ENCODE measurements around the gene MTFP1. TPM values are rescaled to one million over a fixed set of nuclear protein-coding genes. Genes with fewer than 3 reads are reported as not detected.
"Not testable (repeated sequence)": the region's sequence is repeated elsewhere in the genome, so short reads cannot be mapped to it uniquely, and the experiment has no call there.

The MTFP1 gene
- total RNA-seq, 1 donor from 2014 or later, result 10.2 TPM

- intact Hi-C loops (cut with DNase I), result no loop called here
- no peak for DNase-seq (ENCODE audit: low spot score)
Measured at GRCh38 chr22:30444632-30445437, 19.3 kb downstream of the MTFP1 start.

GRCh38 chr22:30445438-30446145 lies 20.0 kb downstream of the MTFP1 start:
- intact Hi-C loops (cut with DNase I), result no loop called here
- no peak for DNase-seq (ENCODE audit: low spot score)

GRCh38 chr22:30447656-30448055 lies 22.1 kb downstream of the MTFP1 start:
- intact Hi-C loops (cut with DNase I), result no loop called here
- DNase-seq (ENCODE audit: low spot score), result no peak

DNA sequence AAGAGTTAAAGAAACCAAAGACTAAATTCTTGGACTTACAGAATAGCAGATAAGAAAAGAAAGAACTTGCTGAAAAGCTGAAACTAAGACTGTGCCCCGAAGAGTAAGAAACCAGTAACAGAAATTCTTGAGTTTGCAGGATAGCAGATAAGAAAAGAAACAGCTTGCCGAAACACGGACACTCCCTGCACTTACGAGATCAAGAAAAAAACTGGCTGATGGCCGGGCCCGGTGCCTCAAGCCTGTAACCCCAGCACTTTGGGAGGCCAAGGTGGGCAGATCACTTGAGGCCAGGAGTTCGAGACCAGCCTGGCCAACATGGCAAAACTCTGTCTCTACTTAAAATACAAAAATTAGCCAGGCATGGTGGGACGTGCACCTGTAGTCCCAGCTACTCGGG lies 25.9 kb downstream of the MTFP1 start:
- intact Hi-C loops (cut with DNase I); DNase-seq (ENCODE audit: low spot score): not testable (repeated sequence)

GRCh38 chr22:30452861-30453260 lies 27.3 kb downstream of the MTFP1 start:
- no peak for DNase-seq (ENCODE audit: low spot score)
- intact Hi-C loops (cut with DNase I), result no loop called here

DNA sequence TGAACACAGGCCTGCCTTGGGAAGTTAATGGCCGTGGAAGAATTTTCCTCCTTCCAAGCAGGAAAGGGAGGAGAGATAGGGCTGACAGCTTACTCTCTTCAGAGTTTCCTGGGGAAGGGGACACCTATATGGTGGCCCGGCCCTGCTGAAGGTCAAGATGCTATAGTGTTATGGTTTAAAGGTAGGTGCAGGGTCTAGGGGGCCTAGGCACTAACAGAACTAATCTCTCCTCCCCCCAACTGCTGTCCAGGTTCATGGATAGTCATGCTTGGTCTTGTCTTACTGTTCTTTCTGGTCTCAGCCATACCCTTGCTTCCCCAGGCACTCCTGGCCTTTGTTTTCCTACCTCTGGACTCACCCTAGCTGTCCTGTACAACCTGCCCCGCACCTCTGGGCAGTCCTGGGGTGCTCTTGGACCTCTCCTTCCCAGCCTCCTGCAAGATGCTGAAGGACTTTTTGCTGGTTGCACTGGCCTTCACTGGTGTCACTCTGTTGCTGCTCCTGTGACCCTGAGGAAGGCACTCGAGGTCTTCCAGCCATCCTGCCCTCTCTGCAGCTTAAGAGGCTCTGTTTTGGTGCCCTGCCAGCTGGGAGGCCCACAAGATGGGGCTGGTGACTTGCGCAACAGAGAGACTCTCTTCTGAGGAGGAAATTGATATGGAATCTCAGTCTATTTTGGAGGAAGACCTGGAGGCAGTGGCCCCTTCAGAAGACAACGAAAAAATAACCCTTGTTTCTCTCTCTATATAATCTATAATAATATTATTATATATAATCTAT lies 28.4 kb downstream of the MTFP1 start:
- no peak for DNase-seq (ENCODE audit: low spot score)
- intact Hi-C loops (cut with DNase I), result no loop called here

- DNase-seq (ENCODE audit: low spot score), result no peak
- intact Hi-C loops (cut with DNase I), result no loop called here
Measured at GRCh38 chr22:30455075-30455840, 29.7 kb downstream of the MTFP1 start.

- no peak for DNase-seq (ENCODE audit: low spot score)
- intact Hi-C loops (cut with DNase I), result no loop called here
Measured at GRCh38 chr22:30457981-30458380, 32.4 kb downstream of the MTFP1 start.

GRCh38 chr22:30459181-30460052 lies 33.8 kb downstream of the MTFP1 start:
- intact Hi-C loops (cut with DNase I), result no loop called here

DNA sequence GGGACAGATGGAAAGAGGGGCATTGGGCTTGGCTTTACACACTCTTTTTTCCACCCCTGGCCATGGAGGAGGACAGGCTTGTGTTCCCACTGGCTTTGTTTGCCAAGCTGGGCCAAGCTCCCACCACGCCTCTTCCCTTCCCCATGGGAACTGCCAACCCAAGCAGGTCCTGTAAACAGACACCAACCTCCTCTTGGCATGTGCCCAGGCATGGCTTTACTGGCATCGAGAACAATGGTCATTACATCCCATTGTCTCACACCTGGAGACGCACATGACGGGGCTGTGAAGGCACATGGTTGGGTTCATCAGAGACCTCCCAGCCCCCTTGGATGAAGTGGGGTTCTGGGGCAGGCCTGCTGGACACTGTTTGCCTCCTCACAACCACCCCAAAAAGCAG lies 34.6 kb downstream of the MTFP1 start:
- DNase-seq (ENCODE audit: low spot score), result no peak
- intact Hi-C loops (cut with DNase I), result no loop called here

More at GRCh38 chr22:30459181-30460052, 33.8 kb downstream of the MTFP1 start:
- DNase-seq (ENCODE audit: low spot score), result no peak

DNA sequence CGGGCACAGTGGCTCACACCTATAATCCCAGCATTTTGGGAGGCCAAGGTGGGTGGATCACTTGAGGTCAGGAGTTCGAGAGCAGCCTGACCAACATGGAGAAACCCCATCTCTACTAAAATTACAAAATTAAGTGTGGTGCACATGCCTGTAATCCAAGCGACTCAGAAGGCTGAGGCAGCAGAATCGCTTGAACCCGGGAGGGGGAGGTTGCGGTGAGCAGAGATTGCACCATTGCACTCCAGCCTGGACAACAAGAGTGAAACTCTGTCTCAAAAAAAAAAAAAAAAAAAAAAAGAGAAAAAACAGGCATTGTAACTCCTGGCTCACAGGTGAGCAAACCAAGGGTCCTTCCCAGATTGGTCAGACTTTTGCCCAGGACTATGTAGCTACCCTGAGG lies 35.0 kb downstream of the MTFP1 start:
- DNase-seq (ENCODE audit: low spot score); intact Hi-C loops (cut with DNase I): not testable (repeated sequence)

DNA sequence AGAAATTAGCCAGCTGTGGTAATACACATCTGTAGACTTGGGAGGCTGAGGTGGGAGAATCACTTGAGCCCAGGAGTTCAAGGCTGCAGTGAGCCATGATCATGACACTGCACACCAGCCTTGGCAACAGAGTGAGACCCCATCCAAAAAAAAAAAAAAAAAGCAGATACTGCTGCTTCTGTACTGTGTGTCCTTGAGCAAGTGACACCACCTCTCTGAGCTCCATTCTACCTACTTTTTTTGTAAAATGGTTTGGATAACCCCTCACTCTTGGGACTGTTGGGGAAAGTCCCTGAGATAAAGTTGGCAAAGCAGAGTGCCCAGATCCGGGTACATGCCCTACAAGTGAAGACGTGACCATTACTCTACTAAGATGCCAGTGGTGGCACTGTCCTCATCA lies 43.6 kb downstream of the MTFP1 start:
- intact Hi-C loops (cut with DNase I), result no loop called here
- no peak for DNase-seq (ENCODE audit: low spot score)

GRCh38 chr22:30470655-30471054 lies 45.1 kb downstream of the MTFP1 start:
- DNase-seq (ENCODE audit: low spot score), result no peak
- intact Hi-C loops (cut with DNase I), result no loop called here

DNA sequence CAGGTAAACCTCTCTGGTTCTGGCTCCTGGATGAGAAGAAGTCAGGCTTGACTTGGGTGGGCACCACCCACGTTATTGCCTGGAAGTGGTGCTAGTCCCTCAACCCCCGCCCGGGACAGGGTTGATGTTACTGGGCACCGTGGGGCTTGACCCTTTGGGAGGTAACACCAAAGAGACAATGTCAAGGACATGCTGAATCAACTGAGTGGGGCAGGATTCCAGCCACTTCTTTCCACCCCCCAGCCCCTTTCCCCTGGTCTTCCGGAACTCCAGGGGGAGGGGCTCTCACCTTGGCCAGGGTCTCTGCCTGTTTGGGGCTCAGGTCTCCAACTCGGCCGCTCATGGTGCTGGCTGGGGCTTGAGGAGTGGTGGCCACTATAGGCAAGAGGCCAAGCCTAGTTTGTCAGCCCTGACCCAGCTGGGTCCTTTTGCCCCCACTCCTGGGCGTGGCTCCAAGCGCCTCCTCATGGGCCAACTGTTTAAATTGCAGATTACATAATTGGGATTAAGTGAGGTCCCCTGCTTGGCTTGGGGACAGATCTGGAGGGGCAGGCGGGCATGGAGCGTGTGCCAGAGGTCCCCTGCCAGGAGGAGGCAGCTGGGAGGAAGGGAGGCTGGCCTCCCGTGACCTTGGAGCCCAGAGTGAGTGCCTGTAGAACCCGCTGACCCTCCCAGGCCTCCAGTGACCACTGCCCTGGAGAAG lies 46.2 kb downstream of the MTFP1 start, which contains the start of gene SEC14L3:
Gene SEC14L3, minus strand, starts transcription at position 402 of the 703 bp plus-strand sequence. Its CDS starts 59 bp downstream, at position 343.
- intact Hi-C loops (cut with DNase I), result no loop called here
- DNase-seq (ENCODE audit: low spot score), result no peak

DNA sequence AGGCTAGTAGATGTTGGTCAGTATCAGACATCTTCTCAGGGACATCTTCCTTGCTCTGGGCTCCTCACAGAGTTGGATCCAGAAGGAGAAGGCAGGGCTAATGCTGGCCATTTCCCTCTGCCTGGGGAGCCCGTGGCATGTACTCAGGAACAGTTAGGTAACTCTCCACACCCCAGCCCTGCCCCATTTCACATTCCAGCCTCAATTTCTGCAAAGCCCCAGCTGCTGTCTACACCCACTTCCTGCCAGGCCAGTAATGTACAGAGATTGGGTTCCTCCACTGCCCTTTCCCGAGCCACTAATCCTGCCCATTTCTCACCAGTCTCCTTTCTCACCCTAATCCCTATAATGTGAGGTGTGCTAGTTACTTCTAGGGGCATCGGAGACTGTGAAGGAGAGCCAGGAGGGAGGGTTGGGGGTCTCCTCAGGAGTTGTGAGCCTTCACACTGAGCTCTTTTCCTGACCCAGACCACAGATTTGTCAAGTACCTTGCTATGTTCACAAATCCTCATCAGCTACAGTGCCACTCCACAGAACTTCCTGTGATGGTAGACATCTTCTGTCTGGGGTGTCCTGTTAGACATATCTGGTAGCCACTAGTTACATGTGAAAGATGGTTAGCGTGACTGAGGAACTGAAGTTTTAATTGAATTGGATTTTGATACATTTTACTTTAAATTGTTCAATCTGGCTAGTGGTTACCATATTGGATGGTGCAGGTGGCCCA lies 47.6 kb downstream of the MTFP1 start:
- intact Hi-C loops (cut with DNase I), result no loop called here
- DNase-seq (ENCODE audit: low spot score), result no peak

GRCh38 chr22:30474121-30474520 lies 48.6 kb downstream of the MTFP1 start:
- intact Hi-C loops (cut with DNase I), result no loop called here
- DNase-seq (ENCODE audit: low spot score), result no peak

- intact Hi-C loops (cut with DNase I), result no loop called here
- DNase-seq (ENCODE audit: low spot score), result no peak
Measured at GRCh38 chr22:30474683-30475424, 49.3 kb downstream of the MTFP1 start.

Data from cardiac septum (tissue), 1 donor.